ENCODE results near the gene IL1R2.

GRCh38 chr2:101976891-101977290 is 14.9 kb upstream of the IL1R2 start:
- TF ChIP-seq CTCF (IDR thresholded peaks at IDR 0.05) (no peak), EP300 (IDR thresholded peaks at IDR 0.05; ENCODE audit: low read depth) (no peak), POLR2A (IDR thresholded peaks at IDR 0.05) (no peak), POLR2AphosphoS5 (IDR thresholded peaks at IDR 0.05) (no peak)
